ENCODE results near the gene SYT9. TPM values are rescaled to one million over a fixed set of nuclear protein-coding genes. Genes with fewer than 3 reads are reported as not detected.

SYT9 gene
- total and polyA plus RNA-seq, 2 of the 8 experiments (the other 6 are each of a cell fraction or from before 2014, with no cell fraction given) = 1.5 to 2.9 TPM

- Histone ChIP-seq H3K4me3 (ENCODE audit: extremely low read depth in 1 of 4, insufficient read depth in 2 of 4, low read depth in 3 of 4, low read length in 4 of 4) (no peak overlapping the region), H4K5ac (ENCODE audit: insufficient read length, low read depth, low read length) (no peak overlapping the region), H2BK120ac (replicated peaks; ENCODE audit: low read depth, low read length) (no peak overlapping the region), H2AFZ (ENCODE audit: low read length) (0 out of 2 replicates have a peak overlapping the region, but pooled peaks have one; percentile 40), H3K9ac (replicated peaks in 1 of 4; ENCODE audit: extremely low read depth in 1 of 4, low read depth in 3 of 4, low read length in 3 of 4) (no peak overlapping the region), H3K79me2 (ENCODE audit: control insufficient read depth in 1 of 2, insufficient read depth in 2 of 2, low read length in 2 of 2) (no peaks in the 10 kb centered on the region), H4K20me1 (replicated peaks in 1 of 2; ENCODE audit: control insufficient read depth in 1 of 2, insufficient read depth in 2 of 2, low read length in 2 of 2) (no peaks in the 10 kb centered on the region), H3K79me1 (ENCODE audit: low read depth, low read length) (no peaks in the 10 kb centered on the region), H2BK12ac (ENCODE audit: low read depth, low read length) (no peak overlapping the region), H3K56ac (replicated peaks; ENCODE audit: insufficient read length, low read depth, low read length) (no peak overlapping the region), H2BK20ac (ENCODE audit: low read length) (no peak overlapping the region), H4K8ac (ENCODE audit: extremely low read depth, insufficient read depth, low read length) (no peak overlapping the region), H3K36me3 (ENCODE audit: control insufficient read depth in 2 of 4, insufficient read depth in 4 of 4, low read length in 3 of 4) (no peaks in the 10 kb centered on the region), H3K18ac (ENCODE audit: extremely low read depth, low read length) (no peak overlapping the region), H3K23me2 (ENCODE audit: low read depth, low read length) (no peaks in the 10 kb centered on the region), H3K27ac (ENCODE audit: low read depth, low read length) (no peak overlapping the region), H2BK15ac (ENCODE audit: low read length) (no peak overlapping the region), H3K14ac (ENCODE audit: insufficient read length) (no peak overlapping the region), H3K4me1 (replicated peaks in 1 of 4; ENCODE audit: control insufficient read depth in 3 of 4, insufficient read depth in 4 of 4, low read length in 3 of 4) (no peaks in the 10 kb centered on the region; a peak in 1 of 7 replicates), H2BK5ac (ENCODE audit: low read depth, low read length) (no peak overlapping the region), H2AK5ac (ENCODE audit: low read depth, low read length) (no peak overlapping the region), H3K9me3 (ENCODE audit: insufficient read depth in 2 of 2, low read depth in 1 of 2, low read length in 1 of 2) (no peaks in the 10 kb centered on the region), H3K4me2 (ENCODE audit: insufficient read depth in 1 of 2, low read depth in 2 of 2, low read length in 2 of 2) (no peak overlapping the region), H3K23ac (ENCODE audit: insufficient read length) (no peak overlapping the region), H3K4ac (replicated peaks; ENCODE audit: insufficient read length, low read depth, low read length) (no peak overlapping the region), H3K27me3 (replicated peaks in 1 of 4; ENCODE audit: control insufficient read depth in 3 of 4, extremely low read depth in 1 of 4, insufficient read depth in 3 of 4, low read length in 3 of 4) (no peaks in the 10 kb centered on the region), H4K91ac (replicated peaks; ENCODE audit: insufficient read length, low read length) (no peak overlapping the region)
- DNase-seq (ENCODE audit: low read depth in 1 of 2, low spot score in 2 of 2) (no peak), FAIRE-seq (no peak)
- WGBS, 2 experiments (ENCODE audit: extremely low coverage in 1 of 2, insufficient coverage in 1 of 2, insufficient read length in 1 of 2, insufficient replicate concordance in 2 of 2, low coverage in 1 of 2, low lambda C conversion rate in 2 of 2, missing lambda C conversion rate in 1 of 2) = 82% methylated on average over 2 of the region's 2 CpGs; no CpG with 5 or more reads in 1 of the 2 experiments
- CTCF ChIA-PET (ENCODE audit: partially characterized antibody) = interaction anchor here (1.2 to 2.1 kb wide), 5 partner anchors 28 to 204 kb away, joined by 4 to 9 read pairs (median 5); partner anchors contain the start of gene PPFIBP2
- POLR2A ChIA-PET (ENCODE audit: partially characterized antibody) = interaction anchor here (1.3 kb wide), 1 partner anchor 11 kb away, joined by 4 read pairs; no protein-coding TSS in a partner anchor
- TF ChIP-seq MAX (IDR thresholded peaks at IDR 0.05) (no peak), RBBP5 (IDR thresholded peaks at IDR 0.05; ENCODE audit: borderline replicate concordance, low read depth, low read length) (no peak), CBX8 (IDR thresholded peaks at IDR 0.05; ENCODE audit: borderline replicate concordance, low read depth, low read length) (no peak), TBP (IDR thresholded peaks at IDR 0.05; ENCODE audit: low read depth, low read length) (no peak), EP300 (IDR thresholded peaks at IDR 0.05; ENCODE audit: borderline replicate concordance in 1 of 2, low read depth in 2 of 2, low read length in 2 of 2) (no peak), KDM1A (IDR thresholded peaks at IDR 0.05; ENCODE audit: borderline replicate concordance, low read length) (no peak), SIRT6 (IDR thresholded peaks at IDR 0.05; ENCODE audit: low read length) (no peak), BACH1 (IDR thresholded peaks at IDR 0.05; ENCODE audit: low read length) (no peak), SP1 (IDR thresholded peaks at IDR 0.05; ENCODE audit: low read depth, low read length) (no peak), SP4 (IDR thresholded peaks at IDR 0.05; ENCODE audit: low read length) (no peak), SIN3A (conservative IDR thresholded peaks at IDR 0.05 in 1 of 2, IDR thresholded peaks at IDR 0.05 in 1 of 2; ENCODE audit: low read depth in 1 of 2, low read length in 2 of 2) (no peak)
- TF ChIP-seq, protein P1, sequence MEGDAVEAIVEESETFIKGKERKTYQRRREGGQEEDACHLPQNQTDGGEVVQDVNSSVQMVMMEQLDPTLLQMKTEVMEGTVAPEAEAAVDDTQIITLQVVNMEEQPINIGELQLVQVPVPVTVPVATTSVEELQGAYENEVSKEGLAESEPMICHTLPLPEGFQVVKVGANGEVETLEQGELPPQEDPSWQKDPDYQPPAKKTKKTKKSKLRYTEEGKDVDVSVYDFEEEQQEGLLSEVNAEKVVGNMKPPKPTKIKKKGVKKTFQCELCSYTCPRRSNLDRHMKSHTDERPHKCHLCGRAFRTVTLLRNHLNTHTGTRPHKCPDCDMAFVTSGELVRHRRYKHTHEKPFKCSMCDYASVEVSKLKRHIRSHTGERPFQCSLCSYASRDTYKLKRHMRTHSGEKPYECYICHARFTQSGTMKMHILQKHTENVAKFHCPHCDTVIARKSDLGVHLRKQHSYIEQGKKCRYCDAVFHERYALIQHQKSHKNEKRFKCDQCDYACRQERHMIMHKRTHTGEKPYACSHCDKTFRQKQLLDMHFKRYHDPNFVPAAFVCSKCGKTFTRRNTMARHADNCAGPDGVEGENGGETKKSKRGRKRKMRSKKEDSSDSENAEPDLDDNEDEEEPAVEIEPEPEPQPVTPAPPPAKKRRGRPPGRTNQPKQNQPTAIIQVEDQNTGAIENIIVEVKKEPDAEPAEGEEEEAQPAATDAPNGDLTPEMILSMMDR (IDR thresholded peaks at IDR 0.05; ENCODE audit: control extremely low read depth in 1 of 3, insufficient read depth in 1 of 3, low read depth in 1 of 3, low read length in 3 of 3) = no peak
Observed at GRCh38 chr11:7480113-7480512, 228.4 kb downstream of the SYT9 start.

All from H1 (cell line).